OCI-LY7 (cell line): ENCODE results near the gene TRIM10.

Experiments used
- CTCF ChIP-seq: fragments of 200-600 bp; sonication (generic); conservative IDR thresholded peaks from 2 replicates; pipeline ENCODE4 v1.5.1; 2014; ENCODE audit warnings: mild to moderate bottlenecking, antibody characterized with exemption, low read length, moderate library complexity, mixed read lengths
- EZH2phosphoT487 ChIP-seq: fragments of 200-600 bp; sonication (generic); IDR thresholded peaks from 2 replicates; pipeline ENCODE4 v1.6.1; 2018; ENCODE audit warnings: low read depth, borderline replicate concordance, mild to moderate bottlenecking, mixed run types, antibody characterized with exemption, low read length, moderate library complexity, mixed read lengths

- TF ChIP-seq CTCF (peak; percentile 88), EZH2phosphoT487 (no peak)
These were observed 8.9 kb upstream of the TRIM10 start for GRCh38 chr6:30169658-30170614.
